Stimulated activated CD4-positive, alpha-beta T cell treated with anti-CD3 and anti-CD28 coated beads, Interleukin-2, amount 100 ng/mL, for 4 hours (primary cell): ENCODE results near the gene IFNG-AS1.
A peak's percentile ranks its signal among the peaks of the same experiment; 100 is the strongest.

Source experiments
- DNase-seq: peaks from one replicate; pipeline ENCODE4 v3.0.0-alpha.2; 2020; ENCODE audit warnings: low read depth

IFNG-AS1 gene

GRCh38 chr12:68037616-68038255 lies 48.5 kb downstream of the IFNG-AS1 start:
- DNase-seq = no peak

DNA sequence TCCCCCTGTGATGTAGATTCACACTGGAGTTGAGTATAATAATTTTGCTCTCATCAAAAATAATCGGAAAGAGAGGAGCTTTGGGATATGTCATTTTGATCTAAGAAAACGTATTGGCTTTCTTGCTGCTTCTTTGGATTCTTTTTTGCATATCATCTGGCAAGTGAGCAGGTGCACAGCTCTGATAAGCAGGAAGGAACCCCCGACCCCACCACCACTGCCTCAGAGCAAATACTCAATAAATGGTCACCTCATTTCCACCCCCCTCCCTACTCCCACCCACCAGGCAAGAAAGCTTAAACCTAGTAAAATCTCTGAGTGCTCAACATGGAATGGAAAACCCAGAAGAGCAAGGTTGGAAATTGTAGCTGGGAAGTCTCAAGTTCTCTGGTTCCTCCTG lies 49.4 kb downstream of the IFNG-AS1 start:
- no peak for DNase-seq

DNA sequence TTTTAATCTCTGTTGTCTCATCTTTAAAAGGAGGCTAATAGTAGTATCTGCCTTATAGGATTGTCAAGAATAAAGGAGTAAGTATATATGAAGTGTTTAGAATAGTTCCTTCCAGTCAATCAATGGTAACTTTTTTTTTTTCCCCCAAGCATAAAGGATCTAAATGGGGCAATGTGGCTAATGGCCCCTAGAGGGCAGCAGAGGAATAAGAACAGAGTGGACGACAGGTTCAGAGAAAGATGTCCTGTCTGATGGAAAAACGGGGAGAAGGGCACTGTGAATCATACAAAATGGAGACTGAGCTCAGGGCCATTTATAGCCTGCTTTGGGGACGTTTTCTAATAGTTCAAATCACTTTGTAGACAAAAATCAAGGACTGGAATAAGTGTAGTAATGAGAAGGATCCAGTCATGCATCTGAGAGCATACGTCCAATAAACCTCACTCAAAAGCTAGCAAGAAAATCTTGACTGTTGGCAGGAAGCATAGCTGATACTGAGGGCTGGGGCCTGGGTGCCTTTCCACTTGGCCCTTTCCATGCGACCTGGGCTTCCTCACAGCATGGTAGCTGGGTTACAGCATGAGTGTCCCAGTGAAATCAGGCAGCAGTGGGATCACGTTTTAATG lies 51.3 kb downstream of the IFNG-AS1 start:
- DNase-seq = peak; percentile 63

- DNase-seq = no peak
Observed at GRCh38 chr12:68042212-68042699, 53.0 kb downstream of the IFNG-AS1 start.

GRCh38 chr12:68043435-68043834 lies 54.2 kb downstream of the IFNG-AS1 start:
- no peak for DNase-seq

GRCh38 chr12:68048648-68049297 lies 59.5 kb downstream of the IFNG-AS1 start:
- DNase-seq = no peak

DNA sequence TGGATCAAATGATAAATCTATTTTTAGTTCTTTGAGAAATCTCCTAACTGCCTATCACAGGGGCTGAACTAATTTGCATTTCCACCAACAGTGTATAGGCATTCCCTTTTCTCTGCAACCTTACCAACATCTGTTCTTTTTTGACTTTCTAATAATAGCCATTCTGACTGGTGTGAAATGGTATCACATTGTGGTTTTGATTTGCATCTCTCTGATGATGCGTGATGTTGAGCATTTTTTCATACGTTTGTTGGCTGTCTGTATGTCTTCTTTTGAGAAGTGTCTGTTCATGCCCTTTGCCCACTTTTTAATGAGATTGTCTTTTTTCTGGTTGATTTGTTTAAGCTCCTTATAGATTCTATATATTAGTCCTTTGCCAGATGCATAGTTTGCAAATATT lies 67.1 kb downstream of the IFNG-AS1 start:
- no peak for DNase-seq

GRCh38 chr12:68063900-68064590 lies 74.8 kb downstream of the IFNG-AS1 start:
- no peak for DNase-seq

- no peak for DNase-seq
Observed at GRCh38 chr12:68065163-68065562, 75.9 kb downstream of the IFNG-AS1 start.

GRCh38 chr12:68065687-68066086 lies 76.4 kb downstream of the IFNG-AS1 start:
- DNase-seq = no peak

- DNase-seq = no peak
Observed at GRCh38 chr12:68067762-68068376, 78.6 kb downstream of the IFNG-AS1 start.

DNA sequence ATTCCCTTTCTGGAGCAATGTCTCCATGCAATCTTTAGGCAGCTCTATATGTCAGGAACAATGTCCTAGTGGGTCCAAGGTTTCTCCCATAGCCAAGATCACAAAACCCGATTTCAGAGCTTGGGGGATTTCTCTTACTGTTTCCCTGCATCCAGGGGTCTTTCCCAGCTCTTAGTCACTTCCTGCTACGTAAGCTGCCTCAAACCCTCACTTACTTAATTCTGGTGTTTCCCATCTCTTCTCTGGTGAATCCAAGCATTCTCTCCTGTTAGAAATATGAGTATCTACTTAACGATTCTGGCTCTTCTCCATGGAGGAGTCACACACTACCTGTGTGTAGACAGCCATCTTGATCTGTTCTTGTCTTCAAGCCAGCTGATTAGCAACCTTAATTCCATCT lies 80.0 kb downstream of the IFNG-AS1 start:
- DNase-seq = no peak
